H9 (cell line): ENCODE data around the gene MRGPRX2. TPM values are rescaled to one million over a fixed set of nuclear protein-coding genes. Genes with fewer than 3 reads are reported as not detected.

Experiments used
- DNase-seq: peaks from one replicate; pipeline ENCODE4 v3.0.0-alpha.2; 2017
- H2AFZ ChIP-seq: one replicate; pipeline ENCODE4 v1.6.1; 2013; ENCODE audit warnings: mild to moderate bottlenecking, low read length, control low read depth, moderate library complexity
- H2AK5ac ChIP-seq: 2 replicates; pipeline ENCODE4 v1.6.1; 2013; ENCODE audit warnings: low read length, control low read depth, mixed read lengths; ENCODE audit not compliant: insufficient read length
- H2BK120ac ChIP-seq: one replicate; pipeline ENCODE4 v1.6.1; 2013; ENCODE audit warnings: low read depth, mild to moderate bottlenecking, low read length, control low read depth, inconsistent platforms; ENCODE audit not compliant: poor library complexity, severe bottlenecking
- H2BK12ac ChIP-seq: 2 replicates; pipeline ENCODE4 v1.6.1; 2013; ENCODE audit warnings: low read length, control low read depth, mixed read lengths, low read depth; ENCODE audit not compliant: insufficient read length
- H2BK15ac ChIP-seq: 2 replicates; pipeline ENCODE4 v1.6.1; 2013; ENCODE audit warnings: low read depth, low read length, control low read depth
- H2BK20ac ChIP-seq: one replicate; pipeline ENCODE4 v1.6.1; 2013; ENCODE audit warnings: low read depth, mild to moderate bottlenecking, low read length, control low read depth, inconsistent platforms; ENCODE audit not compliant: poor library complexity, severe bottlenecking
- H2BK5ac ChIP-seq: 2 replicates; pipeline ENCODE4 v1.6.1; 2013; ENCODE audit warnings: low read length, control low read depth, mixed read lengths; ENCODE audit not compliant: insufficient read length
- H3K14ac ChIP-seq: 2 replicates; pipeline ENCODE4 v1.6.1; 2013; ENCODE audit warnings: low read length, control low read depth; ENCODE audit not compliant: insufficient read depth
- H3K18ac ChIP-seq: 2 replicates; pipeline ENCODE4 v1.6.1; 2013; ENCODE audit warnings: low read depth, mild to moderate bottlenecking, mixed read lengths, low read length, control low read depth; ENCODE audit not compliant: insufficient read length
- H3K23ac ChIP-seq: 2 replicates; pipeline ENCODE4 v1.6.1; 2013; ENCODE audit warnings: low read length, control low read depth, mixed read lengths, low read depth; ENCODE audit not compliant: insufficient read length
- H3K23me2 ChIP-seq: 2 replicates; pipeline ENCODE4 v1.6.1; 2013; ENCODE audit warnings: low read depth, mild to moderate bottlenecking, mixed read lengths, low read length, control low read depth; ENCODE audit not compliant: insufficient read length, poor library complexity, severe bottlenecking
- H3K27ac ChIP-seq: 2 replicates; pipeline ENCODE4 v1.5.1; 2013; ENCODE audit warnings: low read length, control low read depth, mixed read lengths, low read depth; ENCODE audit not compliant: insufficient read length
- H3K27me3 ChIP-seq: 2 replicates; pipeline ENCODE4 v1.6.1; 2013; ENCODE audit warnings: low read length, control low read depth, inconsistent platforms; ENCODE audit not compliant: insufficient read depth
- H3K4ac ChIP-seq: 2 replicates; pipeline ENCODE4 v1.6.1; 2013; ENCODE audit warnings: low read depth, mild to moderate bottlenecking, control low read depth, inconsistent platforms, low read length, moderate library complexity
- H3K4me1 ChIP-seq: 2 replicates; pipeline ENCODE4 v1.6.1; 2013; ENCODE audit warnings: low read length, control low read depth, inconsistent platforms; ENCODE audit not compliant: insufficient read depth
- H3K4me2 ChIP-seq: 2 replicates; pipeline ENCODE4 v1.6.1; 2013; ENCODE audit warnings: low read length, control low read depth, mixed read lengths; ENCODE audit not compliant: insufficient read length, insufficient read depth
- H3K56ac ChIP-seq: 2 replicates; pipeline ENCODE4 v1.6.1; 2013; ENCODE audit warnings: low read depth, mild to moderate bottlenecking, mixed read lengths, low read length, control low read depth; ENCODE audit not compliant: insufficient read length
- H3K79me1 ChIP-seq: 2 replicates; pipeline ENCODE4 v1.6.1; 2013; ENCODE audit warnings: low read depth, mild to moderate bottlenecking, moderate library complexity, low read length, control low read depth, inconsistent platforms; ENCODE audit not compliant: insufficient read depth, poor library complexity, severe bottlenecking
- H3K79me2 ChIP-seq: 2 replicates; pipeline ENCODE4 v1.6.1; 2013; ENCODE audit warnings: low read length, control low read depth, inconsistent platforms; ENCODE audit not compliant: insufficient read depth
- H3K9ac ChIP-seq: 2 replicates; pipeline ENCODE4 v1.6.1; 2013; ENCODE audit warnings: low read length, control low read depth, mixed read lengths; ENCODE audit not compliant: insufficient read length; ENCODE audit errors: extremely low read depth
- H3K9me3 ChIP-seq: one replicate; pipeline ENCODE4 v1.6.1; 2013; ENCODE audit warnings: low read depth, low read length, inconsistent platforms; ENCODE audit not compliant: control insufficient read depth
- H3T11ph ChIP-seq: one replicate; pipeline ENCODE4 v1.6.1; 2013; ENCODE audit warnings: mild to moderate bottlenecking, low read length, control low read depth, inconsistent platforms
- H4K20me1 ChIP-seq: one replicate; pipeline ENCODE4 v1.6.1; 2013; ENCODE audit not compliant: control insufficient read depth, insufficient read length, insufficient read depth
- H4K5ac ChIP-seq: 2 replicates; pipeline ENCODE4 v1.6.1; 2013; ENCODE audit warnings: low read depth, mild to moderate bottlenecking, mixed read lengths, low read length, control low read depth; ENCODE audit not compliant: insufficient read length
- H4K8ac ChIP-seq: replicated peaks from 2 replicates; pipeline ENCODE4 v1.6.1; 2013; ENCODE audit warnings: low read length, control low read depth, mixed read lengths, low read depth; ENCODE audit not compliant: insufficient read length
- H4K91ac ChIP-seq: 2 replicates; pipeline ENCODE4 v1.6.1; 2013; ENCODE audit warnings: low read depth, mild to moderate bottlenecking, moderate library complexity, mixed read lengths, low read length, control low read depth; ENCODE audit not compliant: insufficient read length
- H3K27ac Mint-ChIP-seq, 3 experiments: 2 replicates in 2 of 3; 3 replicates in 1 of 3; pipeline ENCODE4 v1.8.0; 2020 to 2021; ENCODE audit warnings: mixed read lengths in 3 of 3, mild to moderate bottlenecking in 1 of 3, moderate library complexity in 1 of 3
- H3K27me3 Mint-ChIP-seq: 2 replicates; pipeline ENCODE4 v1.8.0; 2021; ENCODE audit warnings: low read depth, mild to moderate bottlenecking, moderate library complexity, mixed read lengths
- H3K36me3 Mint-ChIP-seq, 3 experiments: 2 replicates in 2 of 3; 3 replicates in 1 of 3; pipeline ENCODE4 v1.8.0; 2020 to 2021; ENCODE audit warnings: low read depth in 3 of 3, mixed read lengths in 3 of 3; ENCODE audit not compliant: insufficient read depth in 1 of 3
- H3K4me1 Mint-ChIP-seq, 2 experiments: 2 replicates each; pipeline ENCODE4 v1.8.0; 2020; ENCODE audit warnings: mixed read lengths in 2 of 2
- H3K4me3 Mint-ChIP-seq, 2 experiments: 2 replicates in 1 of 2; 3 replicates in 1 of 2; pipeline ENCODE4 v1.8.0; 2020 to 2021; ENCODE audit warnings: mild to moderate bottlenecking in 2 of 2, mixed read lengths in 2 of 2, moderate library complexity in 1 of 2
- H3K9me3 Mint-ChIP-seq, 2 experiments: 2 replicates in 1 of 2; 3 replicates in 1 of 2; pipeline ENCODE4 v1.8.0; 2020; ENCODE audit warnings: mild to moderate bottlenecking in 2 of 2, mixed read lengths in 2 of 2, moderate library complexity in 1 of 2
- CTCF ChIP-seq: fragments of 200-600 bp; sonication (generic); conservative IDR thresholded peaks from 3 replicates; pipeline ENCODE4 v1.8.0; 2021; ENCODE audit warnings: antibody characterized with exemption, mild to moderate bottlenecking
- WGBS: extraction: QIAGEN DNeasy Blood & Tissue Kit; methylation state at CpG from one replicate; pipeline ENCODE4 v1.1.7; 2013; ENCODE audit warnings: missing lambda C conversion rate, low lambda C conversion rate, mixed read lengths; ENCODE audit not compliant: insufficient read length; ENCODE audit errors: extremely low coverage; 5-methylcytosine and 5-hydroxymethylcytosine counted together
- total RNA-seq: library from RNA; stranded (reverse); gene quantifications from 2 replicates; pipeline ENCODE4 v1.2.1, GENCODE V29; 2021

Gene MRGPRX2
- total RNA-seq, 1 experiment from 2014 or later = not detected

GRCh38 chr11:19088791-19089190 is 28.3 kb upstream of the MRGPRX2 start:
- Histone ChIP-seq H2BK120ac (no peak overlapping the region), H3K79me2 (no peaks in the 10 kb centered on the region), H3T11ph (no peak overlapping the region), H3K9me3 (no peaks in the 10 kb centered on the region), H3K27me3 (no peaks in the 10 kb centered on the region), H3K4me2 (no peak overlapping the region), H3K4ac (no peak overlapping the region), H2BK20ac (no peak overlapping the region), H3K14ac (no peak overlapping the region), H3K27ac (no peak overlapping the region), H4K8ac (no peak overlapping the region), H3K56ac (no peak overlapping the region), H3K23ac (no peak overlapping the region), H2AFZ (no peak overlapping the region), H2AK5ac (no peak overlapping the region), H3K23me2 (no peaks in the 10 kb centered on the region), H2BK12ac (no peak overlapping the region), H2BK15ac (no peak overlapping the region), H4K91ac (no peak overlapping the region), H2BK5ac (no peak overlapping the region), H3K4me1 (no peaks in the 10 kb centered on the region), H3K18ac (no peak overlapping the region), H3K9ac (no peak overlapping the region), H3K79me1 (no peaks in the 10 kb centered on the region), H4K20me1 (no peaks in the 10 kb centered on the region), H4K5ac (no peak overlapping the region)
- no peaks in the 10 kb centered on the region for H3K9me3 Mint-ChIP-seq
- TF ChIP-seq CTCF = no peak
- no CpG with 5 or more reads among the region's 4 CpGs for WGBS
- no peaks in the 10 kb centered on the region for H3K4me1 Mint-ChIP-seq
- H3K36me3 Mint-ChIP-seq = no peaks in the 10 kb centered on the region
- H3K27ac Mint-ChIP-seq = no peak overlapping the region
- no peak for DNase-seq
- H3K27me3 Mint-ChIP-seq = peaks cover 17% of the 10 kb centered on the region
- no peak overlapping the region for H3K4me3 Mint-ChIP-seq
